Sigmoid colon (tissue), 7 donors: ENCODE results near the gene ETV1. TPM values are rescaled to one million over a fixed set of nuclear protein-coding genes. Genes with fewer than 3 reads are reported as not detected.

Source experiments
- DNase-seq: peaks from one replicate; pipeline ENCODE4 v3.0.0-alpha.2; 2019
- H3K27ac ChIP-seq, 4 donors: fragments of 200-600 bp; sonication (generic); one replicate each; pipeline ENCODE4 v1.5.1; 2016 to 2019; ENCODE audit warnings: mild to moderate bottlenecking in 1 of 4
- H3K27me3 ChIP-seq, 3 donors: fragments of 200-600 bp; sonication (generic); one replicate each; pipeline ENCODE4 v1.5.1; 2019; ENCODE audit warnings: mild to moderate bottlenecking in 1 of 3
- H3K36me3 ChIP-seq, 4 donors: fragments of 200-600 bp; sonication (generic); one replicate each; pipeline ENCODE4 v1.5.1; 2016 to 2019
- H3K4me1 ChIP-seq, 4 donors: fragments of 200-600 bp; sonication (generic); one replicate each; pipeline ENCODE4 v1.5.1; 2017 to 2019
- H3K4me3 ChIP-seq, 4 donors: fragments of 200-600 bp; sonication (generic); one replicate each; pipeline ENCODE4 v1.5.1; 2017 to 2019; ENCODE audit warnings: mild to moderate bottlenecking in 2 of 4, moderate library complexity in 1 of 4
- H3K9me3 ChIP-seq, 4 donors: fragments of 200-600 bp in 3 of 4; sonication (generic) in 3 of 4; one replicate each; pipeline versions ENCODE4 v1.5.1 to v1.6.1; 2013 to 2019
- EP300 ChIP-seq, 4 donors: sonication (generic); formaldehyde crosslinking; IDR thresholded peaks; one replicate each; pipeline ENCODE4 v1.6.1; 2017; ENCODE audit warnings: antibody characterized with exemption in 4 of 4
- POLR2A ChIP-seq, 2 donors: fragments of 450-650 bp; IDR thresholded peaks; one replicate each; pipeline ENCODE4 v1.6.1; 2016; ENCODE audit warnings: antibody characterized with exemption in 2 of 2, mild to moderate bottlenecking in 2 of 2, moderate library complexity in 2 of 2
- POLR2AphosphoS5 ChIP-seq, 4 donors: sonication (generic); formaldehyde crosslinking; IDR thresholded peaks; one replicate each; pipeline ENCODE4 v1.6.1; 2017; ENCODE audit warnings: antibody characterized with exemption in 4 of 4
- WGBS, 2 donors: extraction: QIAGEN DNeasy Blood & Tissue Kit; methylation state at CpG; one replicate each; pipeline ENCODE4 v1.1.7; 2013; 5-methylcytosine and 5-hydroxymethylcytosine counted together
- intact Hi-C: fragments of 100-400 bp; cut with DNase I; formaldehyde crosslinking; loops from one replicate; pipeline ENCODE4 v1.15.1; 2023
- polyA plus RNA-seq, 3 donors: library from polyadenylated mRNA; stranded (reverse); fragments of 200-250 nt; gene quantifications; one replicate each; pipeline ENCODE4 v1.2.3, GENCODE V29; 2013
- total RNA-seq, 4 donors: library from RNA; depleted of rRNA; stranded (reverse); fragments of >200 nt; gene quantifications; one replicate each; pipeline ENCODE4 v1.1.0, GENCODE V29; 2016
- TF ChIP-seq, protein P1 (sequence below), 4 experiments: fragments of 450-650 bp in 3 of 4; fragments of 200-600 bp in 1 of 4; IDR thresholded peaks; one replicate each; pipeline ENCODE4 v1.5.1; 2016 to 2019; ENCODE audit warnings: antibody characterized with exemption in 4 of 4, mild to moderate bottlenecking in 3 of 4, moderate library complexity in 2 of 4
- donor health status: healthy with polysubstance abuse.
- donor health status: Bipolar disorder and iron deficiency.
- donor health status: healthy.

The ETV1 gene
- total and polyA plus RNA-seq, 7 donors: 0.60 to 13.6 (median 6.5) TPM

GRCh38 chr7:14009453-14010418 is 20.3 kb upstream of the ETV1 start:
- WGBS, 2 donors: 90 to 93% methylated on average over 10 of the region's 10 CpGs
- Histone ChIP-seq H3K4me3 (no peak overlapping the region), H3K27ac (no peak overlapping the region), H3K27me3 (no peaks in the 10 kb centered on the region), H3K9me3 (no peaks in the 10 kb centered on the region), H3K36me3 (no peaks in the 10 kb centered on the region), H3K4me1 (no peaks in the 10 kb centered on the region)
- intact Hi-C loops: no loop called here
- no peak for DNase-seq
- TF ChIP-seq POLR2A (IDR thresholded peaks at IDR 0.05): no peak

DNA sequence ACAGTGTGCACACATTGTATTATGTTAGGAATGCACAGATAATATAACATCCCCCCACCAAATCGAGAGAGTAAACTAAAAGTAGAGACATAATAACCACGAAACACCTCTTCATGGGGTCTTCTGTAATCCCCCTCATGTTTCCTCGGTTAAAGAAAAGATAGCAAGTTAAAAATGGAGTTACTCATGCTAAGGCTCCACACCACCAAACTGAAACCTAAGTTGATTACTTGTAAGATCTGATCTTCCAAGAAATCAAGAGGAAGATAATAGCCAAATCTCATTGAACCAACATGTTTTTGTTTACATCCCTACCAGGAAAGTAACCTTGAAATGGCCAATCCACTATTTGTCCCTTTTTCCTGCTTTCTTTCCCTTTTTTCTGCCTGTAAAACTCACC is 11.7 kb upstream of the ETV1 start:
- Histone ChIP-seq H3K4me3 (no peak overlapping the region), H3K9me3 (no peaks in the 10 kb centered on the region), H3K36me3 (no peaks in the 10 kb centered on the region), H3K4me1 (no peaks in the 10 kb centered on the region), H3K27me3 (no peaks in the 10 kb centered on the region), H3K27ac (no peak overlapping the region)
- TF ChIP-seq POLR2A (IDR thresholded peaks at IDR 0.05): no peak
- TF ChIP-seq POLR2AphosphoS5 (IDR thresholded peaks at IDR 0.05): no peak
- TF ChIP-seq, protein P1, sequence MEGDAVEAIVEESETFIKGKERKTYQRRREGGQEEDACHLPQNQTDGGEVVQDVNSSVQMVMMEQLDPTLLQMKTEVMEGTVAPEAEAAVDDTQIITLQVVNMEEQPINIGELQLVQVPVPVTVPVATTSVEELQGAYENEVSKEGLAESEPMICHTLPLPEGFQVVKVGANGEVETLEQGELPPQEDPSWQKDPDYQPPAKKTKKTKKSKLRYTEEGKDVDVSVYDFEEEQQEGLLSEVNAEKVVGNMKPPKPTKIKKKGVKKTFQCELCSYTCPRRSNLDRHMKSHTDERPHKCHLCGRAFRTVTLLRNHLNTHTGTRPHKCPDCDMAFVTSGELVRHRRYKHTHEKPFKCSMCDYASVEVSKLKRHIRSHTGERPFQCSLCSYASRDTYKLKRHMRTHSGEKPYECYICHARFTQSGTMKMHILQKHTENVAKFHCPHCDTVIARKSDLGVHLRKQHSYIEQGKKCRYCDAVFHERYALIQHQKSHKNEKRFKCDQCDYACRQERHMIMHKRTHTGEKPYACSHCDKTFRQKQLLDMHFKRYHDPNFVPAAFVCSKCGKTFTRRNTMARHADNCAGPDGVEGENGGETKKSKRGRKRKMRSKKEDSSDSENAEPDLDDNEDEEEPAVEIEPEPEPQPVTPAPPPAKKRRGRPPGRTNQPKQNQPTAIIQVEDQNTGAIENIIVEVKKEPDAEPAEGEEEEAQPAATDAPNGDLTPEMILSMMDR (IDR thresholded peaks at IDR 0.05): no peak
- TF ChIP-seq EP300 (IDR thresholded peaks at IDR 0.05): no peak
- 84% methylated on average over 3 of the region's 3 CpGs for WGBS, 2 donors
- DNase-seq: no peak
- intact Hi-C loops: no loop called here

DNA sequence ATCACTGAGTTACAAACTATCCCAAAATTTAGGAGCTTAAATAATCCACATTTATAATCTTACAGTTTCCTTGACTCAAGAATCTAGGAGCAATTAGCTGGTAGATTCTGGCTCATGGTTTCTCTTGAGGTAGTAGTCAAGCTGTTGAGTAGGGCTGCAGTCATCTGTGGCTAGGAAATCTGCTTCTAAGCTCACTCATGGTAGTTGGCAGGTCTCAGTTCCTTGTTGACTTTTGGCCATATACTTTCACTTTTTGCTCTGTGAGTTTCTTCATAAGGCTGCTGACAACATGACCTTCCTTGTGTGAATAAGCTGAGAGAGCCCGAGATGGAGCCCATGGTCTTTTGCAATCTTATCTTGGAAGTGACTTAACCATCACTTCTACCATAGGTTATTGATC is 10.8 kb upstream of the ETV1 start:
- Histone ChIP-seq H3K4me1 (no peaks in the 10 kb centered on the region), H3K4me3 (no peak overlapping the region), H3K9me3 (no peaks in the 10 kb centered on the region), H3K27ac (no peak overlapping the region), H3K27me3 (no peaks in the 10 kb centered on the region), H3K36me3 (no peaks in the 10 kb centered on the region)
- intact Hi-C loops: no loop called here
- TF ChIP-seq EP300 (IDR thresholded peaks at IDR 0.05): no peak
- TF ChIP-seq POLR2AphosphoS5 (IDR thresholded peaks at IDR 0.05): no peak
- TF ChIP-seq, protein P1 (IDR thresholded peaks at IDR 0.05): no peak
- no peak for TF ChIP-seq POLR2A (IDR thresholded peaks at IDR 0.05)
- WGBS, 2 donors: 56 to 71% methylated on average over 1 of the region's 1 CpG
- no peak for DNase-seq

DNA sequence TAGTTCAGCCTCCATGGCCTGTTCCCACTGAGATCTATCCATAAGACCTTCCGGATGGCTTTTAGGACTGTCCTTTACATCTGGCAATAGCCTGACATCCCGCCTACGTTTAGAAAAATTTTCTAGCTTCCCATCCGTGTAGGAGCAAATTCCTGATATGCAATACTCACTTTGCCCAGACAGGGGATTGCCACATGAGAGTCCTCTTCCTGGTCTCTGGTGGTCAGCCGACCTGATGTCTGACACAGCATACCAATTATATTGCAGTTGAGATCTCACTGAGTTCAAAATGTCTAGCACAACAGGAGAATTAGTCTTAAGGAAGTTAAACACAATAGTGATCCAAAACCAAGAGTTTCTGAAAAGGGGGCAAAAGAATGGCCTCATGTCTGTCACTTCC is 9.4 kb upstream of the ETV1 start:
- Histone ChIP-seq H3K4me1 (no peaks in the 10 kb centered on the region), H3K36me3 (no peaks in the 10 kb centered on the region), H3K27me3 (no peaks in the 10 kb centered on the region), H3K4me3 (no peak overlapping the region), H3K27ac (no peak overlapping the region), H3K9me3 (no peaks in the 10 kb centered on the region)
- intact Hi-C loops: no loop called here
- 72 to 89% methylated on average over 5 of the region's 5 CpGs for WGBS, 2 donors
- TF ChIP-seq EP300 (IDR thresholded peaks at IDR 0.05) (no peak), POLR2A (IDR thresholded peaks at IDR 0.05) (no peak), POLR2AphosphoS5 (IDR thresholded peaks at IDR 0.05) (no peak)
- TF ChIP-seq, protein P1 (IDR thresholded peaks at IDR 0.05): no peak
- no peak for DNase-seq

DNA sequence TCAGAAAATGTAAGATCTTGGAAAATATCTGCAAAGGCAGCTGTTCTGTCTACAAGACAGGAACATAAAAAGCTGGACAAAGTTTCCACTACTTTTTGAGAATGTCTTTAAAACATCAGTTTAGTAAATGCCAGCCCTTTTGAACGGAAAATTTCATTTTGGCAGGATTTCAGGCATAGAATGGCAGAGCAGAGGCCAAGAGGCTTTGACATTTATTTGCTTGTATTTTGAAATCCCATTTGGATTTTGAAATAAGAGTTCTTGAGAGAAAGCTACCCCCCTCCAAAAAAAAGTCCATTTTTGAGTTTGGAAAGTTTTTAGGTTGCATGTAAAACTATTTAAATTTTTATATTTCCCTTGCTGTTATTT is 3.1 kb upstream of the ETV1 start:
- Histone ChIP-seq H3K4me3 (peak overlapping the region in 2 of 4 donors; percentile 62 to 68), H3K27me3 (no peaks in the 10 kb centered on the region), H3K9me3 (no peaks in the 10 kb centered on the region), H3K4me1 (peaks cover 0 to 19% (median 11%) of the 10 kb centered on the region in 4 donors), H3K36me3 (no peaks in the 10 kb centered on the region), H3K27ac (peak overlapping the region; percentile 73 to 84 (median 76))
- intact Hi-C loops: no loop called here
- DNase-seq: no peak
- WGBS, 2 donors: 84 to 86% methylated on average over 1 of the region's 1 CpG
- TF ChIP-seq, protein P1 (IDR thresholded peaks at IDR 0.05): no peak
- TF ChIP-seq POLR2A (IDR thresholded peaks at IDR 0.05): no peak
